IMR-90 (cell line): ENCODE measurements around the gene SLC15A3. TPM values are rescaled to one million over a fixed set of nuclear protein-coding genes. Genes with fewer than 3 reads are reported as not detected.

ENCODE experiments used
- ATAC-seq: fragments of 200-7000 bp; cut with Tn5 transposase; 2 replicates; pipeline ENCODE4 v1.9.1; 2020; ENCODE audit warnings: low read depth, mild to moderate bottlenecking, moderate library complexity
- BruUV-seq: library from RNA; stranded (reverse); fragments of 400-500 nt; replicated peaks from 2 replicates; lab custom pipeline; 2021; lab: Mats Ljungman, UMichigan
- CTCF ChIA-PET: fragments of 300-600 bp; formaldehyde crosslinking; extraction: SDS; loops from one replicate; lab custom pipeline; 2021; ENCODE audit warnings: antibody characterized with exemption; lab: Yijun Ruan, JAX
- POLR2A ChIA-PET: fragments of 300-600 bp; sonication (Branson Sonifier 250); formaldehyde crosslinking; loops from one replicate; lab custom pipeline; 2022; ENCODE audit warnings: antibody characterized with exemption; ENCODE audit not compliant: unreplicated experiment; lab: Charles Lee
- DNase-seq: peaks from one replicate; pipeline ENCODE4 v3.0.0; 2013
- H2AFZ ChIP-seq: replicated peaks from 2 replicates; pipeline ENCODE3; 2013; ENCODE audit warnings: low read length, mild to moderate bottlenecking; ENCODE audit not compliant: poor library complexity
- H2AK5ac ChIP-seq: 2 replicates; pipeline ENCODE4 v1.6.1; 2013; ENCODE audit warnings: low read depth, low read length, inconsistent platforms
- H2AK9ac ChIP-seq: replicated peaks from 2 replicates; pipeline ENCODE3; 2013; ENCODE audit warnings: mild to moderate bottlenecking, low read depth, low read length, moderate library complexity; ENCODE audit not compliant: poor library complexity
- H2BK120ac ChIP-seq: 2 replicates; pipeline ENCODE4 v1.6.1; 2013; ENCODE audit warnings: low read depth, low read length, inconsistent platforms
- H2BK15ac ChIP-seq: 3 replicates; pipeline ENCODE4 v1.6.1; 2013; ENCODE audit warnings: low read depth, low read length, inconsistent platforms
- H2BK20ac ChIP-seq: 2 replicates; pipeline ENCODE4 v1.6.1; 2013; ENCODE audit warnings: low read depth, mild to moderate bottlenecking, inconsistent platforms, low read length, moderate library complexity
- H2BK5ac ChIP-seq: 2 replicates; pipeline ENCODE4 v1.6.1; 2013; ENCODE audit warnings: mild to moderate bottlenecking, low read depth, low read length, inconsistent platforms; ENCODE audit not compliant: poor library complexity, severe bottlenecking
- H3K14ac ChIP-seq: replicated peaks from 2 replicates; pipeline ENCODE4 v1.6.1; 2013; ENCODE audit warnings: low read depth, low read length, inconsistent platforms
- H3K18ac ChIP-seq: 2 replicates; pipeline ENCODE4 v1.6.1; 2013; ENCODE audit warnings: low read depth, low read length, control low read depth
- H3K23ac ChIP-seq: 2 replicates; pipeline ENCODE4 v1.6.1; 2013; ENCODE audit warnings: low read depth, low read length, inconsistent platforms
- H3K27ac ChIP-seq: 2 replicates; pipeline ENCODE4 v1.5.1; 2013; ENCODE audit warnings: mild to moderate bottlenecking, control low read depth, low read length; ENCODE audit not compliant: insufficient read depth
- H3K27me3 ChIP-seq: 2 replicates; pipeline ENCODE4 v1.6.1; 2013; ENCODE audit warnings: low read length; ENCODE audit not compliant: control insufficient read depth, insufficient read depth
- H3K36me3 ChIP-seq: 2 replicates; pipeline ENCODE4 v1.6.1; 2013; ENCODE audit warnings: low read length, mixed read lengths; ENCODE audit not compliant: control insufficient read depth, insufficient read depth
- H3K4ac ChIP-seq: 2 replicates; pipeline ENCODE4 v1.6.1; 2013; ENCODE audit warnings: low read depth, low read length, inconsistent platforms
- H3K4me1 ChIP-seq: 2 replicates; pipeline ENCODE4 v1.6.1; 2013; ENCODE audit warnings: low read length, mixed read lengths; ENCODE audit not compliant: control insufficient read depth, insufficient read depth
- H3K4me2 ChIP-seq: 2 replicates; pipeline ENCODE4 v1.6.1; 2013; ENCODE audit warnings: low read depth, mild to moderate bottlenecking, control low read depth, low read length, moderate library complexity
- H3K4me3 ChIP-seq: 2 replicates; pipeline ENCODE4 v1.5.1; 2013; ENCODE audit warnings: low read depth, mild to moderate bottlenecking, control low read depth, low read length, moderate library complexity; ENCODE audit not compliant: insufficient read depth
- H3K56ac ChIP-seq: 2 replicates; pipeline ENCODE4 v1.6.1; 2013; ENCODE audit warnings: low read length, inconsistent platforms; ENCODE audit not compliant: insufficient read depth; ENCODE audit errors: extremely low read depth
- H3K79me1 ChIP-seq, 2 experiments: 2 replicates each; pipeline ENCODE4 v1.6.1; 2013; ENCODE audit warnings: low read length in 2 of 2, inconsistent platforms in 1 of 2, low read depth in 1 of 2
- H3K9ac ChIP-seq: 2 replicates; pipeline ENCODE4 v1.6.1; 2013; ENCODE audit warnings: low read depth, low read length, control low read depth
- H3K9me1 ChIP-seq: 2 replicates; pipeline ENCODE4 v1.6.1; 2013; ENCODE audit warnings: low read length, inconsistent platforms; ENCODE audit not compliant: insufficient read depth
- H3K9me3 ChIP-seq: 2 replicates; pipeline ENCODE4 v1.6.1; 2013; ENCODE audit warnings: low read length; ENCODE audit not compliant: control insufficient read depth, insufficient read depth
- H4K20me1 ChIP-seq: 2 replicates; pipeline ENCODE4 v1.6.1; 2013; ENCODE audit warnings: low read length, inconsistent platforms; ENCODE audit not compliant: insufficient read depth
- H4K5ac ChIP-seq: 2 replicates; pipeline ENCODE4 v1.6.1; 2013; ENCODE audit warnings: mild to moderate bottlenecking, low read depth, low read length, control low read depth
- H4K8ac ChIP-seq, 2 experiments: 2 replicates each; pipeline ENCODE4 v1.6.1; 2013; ENCODE audit warnings: low read depth in 2 of 2, low read length in 2 of 2, control low read depth in 1 of 2, inconsistent platforms in 1 of 2
- H4K91ac ChIP-seq: 2 replicates; pipeline ENCODE4 v1.6.1; 2013; ENCODE audit warnings: low read depth, low read length, inconsistent platforms; ENCODE audit not compliant: insufficient read depth
- CEBPB ChIP-seq: IDR thresholded peaks from 2 replicates; pipeline ENCODE4 v1.6.1; 2012; ENCODE audit warnings: low read depth, low read length, improper control_type of control experiment
- WGBS, 2 experiments: methylation state at CpG; one replicate each; pipeline versions ENCODE4 v1.1.5 to v1.1.7; 2013; ENCODE audit warnings: missing lambda C conversion rate in 2 of 2; ENCODE audit not compliant: insufficient read length in 1 of 2; ENCODE audit errors: extremely low coverage in 2 of 2; 5-methylcytosine and 5-hydroxymethylcytosine counted together
- dilution Hi-C: fragments of 300-500 bp; cut with HindIII; formaldehyde crosslinking; loops from one replicate; pipeline ENCODE4 v1.14.3; 2018; ENCODE audit warnings: low sequenced_read_pairs; ENCODE audit not compliant: unreplicated experiment
- in situ Hi-C: fragments of 300-500 bp; cut with MboI; formaldehyde crosslinking; loops from 3 replicates; pipeline ENCODE4 v1.14.3; 2019; ENCODE audit warnings: low sequenced_read_pairs, inconsistent platforms, mixed read lengths
- intact Hi-C: fragments of 100-400 bp; cut with micrococcal nuclease; formaldehyde crosslinking; loops from 2 replicates; pipeline ENCODE4 v1.10.0; 2022
- polyA plus RNA-seq, 3 experiments: library from polyadenylated mRNA; depleted of rRNA; stranded (reverse); fragments of >200 nt; gene quantifications; 2 replicates each; pipeline ENCODE4 v1.2.3, GENCODE V29; 2012; ENCODE audit warnings: low replicate concordance in 1 of 3
- total RNA-seq: library from RNA; depleted of rRNA; stranded (reverse); fragments of >200 nt; gene quantifications from 2 replicates; pipeline ENCODE4 v1.2.3, GENCODE V29; 2012

The SLC15A3 gene
- total and polyA plus RNA-seq, 2 of the 4 experiments (the other 2 are of a cell fraction) = 3.2 to 4.4 TPM

GRCh38 chr11:60941371-60942119 is 10.4 kb downstream of the SLC15A3 start:
- dilution Hi-C loops (no loop called here), in situ Hi-C loops (no loop called here), intact Hi-C loops (no loop called here)
- TF ChIP-seq CEBPB = no peak
- Histone ChIP-seq H3K79me1 (no peaks in the 10 kb centered on the region), H2BK15ac (no peak overlapping the region), H2BK20ac (no peak overlapping the region), H3K27ac (no peak overlapping the region), H2AK9ac (no peak overlapping the region), H2AFZ (no peak overlapping the region), H4K5ac (no peak overlapping the region), H2BK5ac (no peak overlapping the region), H2BK120ac (no peak overlapping the region), H3K9ac (no peak overlapping the region), H3K9me1 (0 out of 2 replicates have a peak, but pooled peaks cover 4% of the 10 kb centered on the region), H3K56ac (no peak overlapping the region), H3K4me2 (no peak overlapping the region), H4K91ac (no peak overlapping the region), H3K4me3 (no peak overlapping the region), H3K27me3 (no peaks in the 10 kb centered on the region), H3K23ac (no peak overlapping the region), H3K18ac (no peak overlapping the region), H2AK5ac (no peak overlapping the region), H3K36me3 (peaks cover 22% of the 10 kb centered on the region), H3K4ac (no peak overlapping the region), H4K20me1 (no peaks in the 10 kb centered on the region), H3K14ac (no peak overlapping the region), H3K4me1 (peaks cover 4% of the 10 kb centered on the region; the same call in 1 of the 2 replicates), H3K9me3 (no peaks in the 10 kb centered on the region), H4K8ac (no peak overlapping the region)
- WGBS, 2 experiments = no CpG with 5 or more reads among the region's 6 CpGs
- POLR2A ChIA-PET = no interaction called here
- no peak for DNase-seq
- BruUV-seq = no TSS peak
- ATAC-seq = no peak
- CTCF ChIA-PET = no interaction called here
